Transverse colon (tissue), 4 donors: ENCODE measurements around the gene ZMIZ1. TPM values are rescaled to one million over a fixed set of nuclear protein-coding genes. Genes with fewer than 3 reads are reported as not detected.
A peak's percentile ranks its signal among the peaks of the same experiment; 100 is the strongest.

Experiments
- DNase-seq: peaks from one replicate; pipeline ENCODE4 v3.0.0-alpha.2; 2019
- H3K27ac ChIP-seq, 4 donors: fragments of 200-600 bp; sonication (generic); 2 replicates each; pipeline ENCODE4 v1.5.1; 2016 to 2018; ENCODE audit warnings: inconsistent platforms in 4 of 4
- H3K27me3 ChIP-seq: fragments of 200-600 bp; sonication (generic); 2 replicates; pipeline ENCODE4 v1.5.1; 2017; ENCODE audit warnings: inconsistent platforms
- H3K36me3 ChIP-seq, 4 donors: fragments of 200-600 bp; sonication (generic); 2 replicates each; pipeline ENCODE4 v1.5.1; 2017 to 2019; ENCODE audit warnings: inconsistent platforms in 4 of 4
- H3K4me1 ChIP-seq, 4 donors: fragments of 200-600 bp; sonication (generic); 2 replicates each; pipeline ENCODE4 v1.5.1; 2017 to 2020; ENCODE audit warnings: inconsistent platforms in 4 of 4
- H3K4me3 ChIP-seq, 4 donors: fragments of 200-600 bp; sonication (generic); 1 replicate in 1 of 4; 2 replicates in 3 of 4; pipeline versions ENCODE4 v1.5.1 to v1.6.1; 2017 to 2019; ENCODE audit warnings: inconsistent platforms in 4 of 4
- H3K9me3 ChIP-seq, 2 donors: fragments of 200-600 bp; sonication (generic); 2 replicates each; pipeline ENCODE4 v1.5.1; 2017 to 2019; ENCODE audit warnings: inconsistent platforms in 2 of 2
- EP300 ChIP-seq: sonication (generic); formaldehyde crosslinking; IDR thresholded peaks from one replicate; pipeline ENCODE4 v1.6.1; 2017; ENCODE audit warnings: antibody characterized with exemption, low read depth
- POLR2A ChIP-seq: fragments of 450-650 bp; IDR thresholded peaks from one replicate; pipeline ENCODE4 v1.6.1; 2016; ENCODE audit warnings: antibody characterized with exemption, mild to moderate bottlenecking, moderate library complexity
- POLR2AphosphoS5 ChIP-seq, 3 donors: sonication (generic); formaldehyde crosslinking; IDR thresholded peaks; one replicate each; pipeline ENCODE4 v1.6.1; 2016; ENCODE audit warnings: antibody characterized with exemption in 3 of 3
- whole genome bisulfite sequencing, 2 donors: methylation state at CpG; one replicate each; pipeline ENCODE4 v1.1.5; 2018; ENCODE audit warnings: low coverage in 1 of 2; 5-methylcytosine and 5-hydroxymethylcytosine counted together
- in situ Hi-C, 4 donors: fragments of 200-750 bp; cut with MboI; loops; one replicate each; pipeline versions ENCODE4 v1.15.0 to v1.15.1; 2017; ENCODE audit warnings: low sequenced_read_pairs in 3 of 4, low pct_ligation_motif_present in 1 of 4, low pct_unique_long_range_greater_than_20kb in 1 of 4
- intact Hi-C: fragments of 100-400 bp; cut with DNase I; formaldehyde crosslinking; loops from one replicate; pipeline ENCODE4 v1.15.1; 2023; ENCODE audit warnings: low total_unique reads
- total RNA-seq, 4 donors: library from RNA; depleted of rRNA; stranded (reverse); fragments of >200 nt; gene quantifications; one replicate each; pipeline ENCODE4 v1.1.0, GENCODE V29; 2016
- TF ChIP-seq, protein P1 (sequence below), 5 experiments: fragments of 200-600 bp in 3 of 5; fragments of 450-650 bp in 2 of 5; sonication (generic) in 3 of 5; IDR thresholded peaks; 1 replicate in 2 of 5; 2 replicates in 3 of 5; pipeline ENCODE4 v1.5.1; 2016 to 2017; ENCODE audit warnings: antibody characterized with exemption in 5 of 5, inconsistent platforms in 3 of 5, mild to moderate bottlenecking in 2 of 5, moderate library complexity in 1 of 5

The ZMIZ1 gene
- total RNA-seq, 4 donors from 2014 or later, result 32.0 to 108 (median 63.0) TPM

GRCh38 chr10:79241629-79241989 lies 172.8 kb downstream of the ZMIZ1 start:
- intact Hi-C loops (no loop called here), in situ Hi-C loops (no loop called here)
- peak overlapping the region; percentile 80 to 91 (median 89) for H3K27ac ChIP-seq
- no peak for TF ChIP-seq EP300
- TF ChIP-seq, protein P1, sequence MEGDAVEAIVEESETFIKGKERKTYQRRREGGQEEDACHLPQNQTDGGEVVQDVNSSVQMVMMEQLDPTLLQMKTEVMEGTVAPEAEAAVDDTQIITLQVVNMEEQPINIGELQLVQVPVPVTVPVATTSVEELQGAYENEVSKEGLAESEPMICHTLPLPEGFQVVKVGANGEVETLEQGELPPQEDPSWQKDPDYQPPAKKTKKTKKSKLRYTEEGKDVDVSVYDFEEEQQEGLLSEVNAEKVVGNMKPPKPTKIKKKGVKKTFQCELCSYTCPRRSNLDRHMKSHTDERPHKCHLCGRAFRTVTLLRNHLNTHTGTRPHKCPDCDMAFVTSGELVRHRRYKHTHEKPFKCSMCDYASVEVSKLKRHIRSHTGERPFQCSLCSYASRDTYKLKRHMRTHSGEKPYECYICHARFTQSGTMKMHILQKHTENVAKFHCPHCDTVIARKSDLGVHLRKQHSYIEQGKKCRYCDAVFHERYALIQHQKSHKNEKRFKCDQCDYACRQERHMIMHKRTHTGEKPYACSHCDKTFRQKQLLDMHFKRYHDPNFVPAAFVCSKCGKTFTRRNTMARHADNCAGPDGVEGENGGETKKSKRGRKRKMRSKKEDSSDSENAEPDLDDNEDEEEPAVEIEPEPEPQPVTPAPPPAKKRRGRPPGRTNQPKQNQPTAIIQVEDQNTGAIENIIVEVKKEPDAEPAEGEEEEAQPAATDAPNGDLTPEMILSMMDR (IDR thresholded peaks at IDR 0.05), result no peak
- TF ChIP-seq POLR2AphosphoS5 (IDR thresholded peaks at IDR 0.05), result no peak
- no peak for TF ChIP-seq POLR2A
- WGBS, 2 donors, result 65% methylated on average over 5 of the region's 5 CpGs; no CpG with 5 or more reads in 1 of the 2 donors
- H3K36me3 ChIP-seq, result no peaks in the 10 kb centered on the region
- H3K4me1 ChIP-seq, result peaks cover 46 to 73% (median 59%) of the 10 kb centered on the region in 4 donors
- peak overlapping the region in 1 of 4 donors; percentile 44 for H3K4me3 ChIP-seq
- no peak for DNase-seq
- H3K9me3 ChIP-seq, result no peaks in the 10 kb centered on the region
- no peaks in the 10 kb centered on the region for H3K27me3 ChIP-seq

DNA sequence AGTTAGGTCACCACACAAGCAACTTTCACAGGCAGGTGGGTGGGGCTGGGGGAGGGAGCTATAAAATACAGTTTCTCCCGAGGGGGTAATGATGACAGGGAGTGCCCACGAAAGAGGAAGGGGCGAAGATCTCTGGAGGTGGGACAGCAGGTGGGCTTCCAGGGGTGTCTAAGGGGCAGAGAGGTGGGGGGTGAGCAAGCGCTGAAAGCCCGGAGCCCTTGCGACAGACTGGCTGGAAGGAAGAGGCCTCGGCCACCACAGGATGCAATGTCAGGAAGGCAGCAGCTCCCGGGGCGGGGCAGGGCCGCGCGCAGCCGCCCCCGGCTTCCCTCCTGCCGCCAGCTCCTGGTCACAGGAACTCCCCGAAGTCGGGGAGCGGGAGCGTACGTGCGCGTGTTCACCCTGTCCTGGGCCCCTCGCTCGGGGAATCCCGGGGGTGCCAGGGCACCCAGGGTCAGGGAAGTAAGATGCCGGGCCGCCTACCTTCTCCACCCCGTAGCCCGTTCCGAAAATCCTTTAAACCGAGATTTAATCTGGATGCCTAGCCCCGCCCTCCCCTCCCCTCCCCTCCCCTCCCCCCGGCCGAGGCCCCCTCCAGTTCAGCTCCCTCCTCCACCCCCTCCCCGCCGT lies 173.3 kb downstream of the ZMIZ1 start:
- no peaks in the 10 kb centered on the region for H3K36me3 ChIP-seq
- H3K27ac ChIP-seq, result peak overlapping the region; percentile 80 to 91 (median 89)
- peak; percentile 64 for DNase-seq
- intact Hi-C loops, result no loop called here
- peaks cover 51 to 77% (median 64%) of the 10 kb centered on the region in 4 donors for H3K4me1 ChIP-seq
- TF ChIP-seq POLR2AphosphoS5 (IDR thresholded peaks at IDR 0.05), result peak in 2 of 3 donors; percentile 30 to 44
- TF ChIP-seq, protein P1 (IDR thresholded peaks at IDR 0.05), result no peak
- peak overlapping the region; percentile 25 to 48 (median 46) for H3K4me3 ChIP-seq
- in situ Hi-C loops, result no loop called here
- 18% methylated on average over 30 of the region's 36 CpGs; no CpG with 5 or more reads in 1 of the 2 donors for WGBS, 2 donors
- no peaks in the 10 kb centered on the region for H3K9me3 ChIP-seq
- no peaks in the 10 kb centered on the region for H3K27me3 ChIP-seq

GRCh38 chr10:79242620-79243152 lies 173.9 kb downstream of the ZMIZ1 start:
- 26% methylated on average over 51 of the region's 60 CpGs; no CpG with 5 or more reads in 1 of the 2 donors for WGBS, 2 donors
- H3K27me3 ChIP-seq, result no peaks in the 10 kb centered on the region
- peak overlapping the region; percentile 27 to 48 (median 46) for H3K4me3 ChIP-seq
- peak; percentile 61 for DNase-seq
- in situ Hi-C loops, result no loop called here
- H3K36me3 ChIP-seq, result no peaks in the 10 kb centered on the region
- peak overlapping the region; percentile 80 to 91 (median 89) for H3K27ac ChIP-seq
- intact Hi-C loops, result no loop called here
- no peaks in the 10 kb centered on the region for H3K9me3 ChIP-seq
- TF ChIP-seq POLR2A (peak; percentile 31), POLR2AphosphoS5 (IDR thresholded peaks at IDR 0.05) (peak; percentile 73 to 91 (median 74))
- TF ChIP-seq, protein P1 (IDR thresholded peaks at IDR 0.05), result no peak
- peaks cover 53 to 77% (median 70%) of the 10 kb centered on the region in 4 donors for H3K4me1 ChIP-seq

DNA sequence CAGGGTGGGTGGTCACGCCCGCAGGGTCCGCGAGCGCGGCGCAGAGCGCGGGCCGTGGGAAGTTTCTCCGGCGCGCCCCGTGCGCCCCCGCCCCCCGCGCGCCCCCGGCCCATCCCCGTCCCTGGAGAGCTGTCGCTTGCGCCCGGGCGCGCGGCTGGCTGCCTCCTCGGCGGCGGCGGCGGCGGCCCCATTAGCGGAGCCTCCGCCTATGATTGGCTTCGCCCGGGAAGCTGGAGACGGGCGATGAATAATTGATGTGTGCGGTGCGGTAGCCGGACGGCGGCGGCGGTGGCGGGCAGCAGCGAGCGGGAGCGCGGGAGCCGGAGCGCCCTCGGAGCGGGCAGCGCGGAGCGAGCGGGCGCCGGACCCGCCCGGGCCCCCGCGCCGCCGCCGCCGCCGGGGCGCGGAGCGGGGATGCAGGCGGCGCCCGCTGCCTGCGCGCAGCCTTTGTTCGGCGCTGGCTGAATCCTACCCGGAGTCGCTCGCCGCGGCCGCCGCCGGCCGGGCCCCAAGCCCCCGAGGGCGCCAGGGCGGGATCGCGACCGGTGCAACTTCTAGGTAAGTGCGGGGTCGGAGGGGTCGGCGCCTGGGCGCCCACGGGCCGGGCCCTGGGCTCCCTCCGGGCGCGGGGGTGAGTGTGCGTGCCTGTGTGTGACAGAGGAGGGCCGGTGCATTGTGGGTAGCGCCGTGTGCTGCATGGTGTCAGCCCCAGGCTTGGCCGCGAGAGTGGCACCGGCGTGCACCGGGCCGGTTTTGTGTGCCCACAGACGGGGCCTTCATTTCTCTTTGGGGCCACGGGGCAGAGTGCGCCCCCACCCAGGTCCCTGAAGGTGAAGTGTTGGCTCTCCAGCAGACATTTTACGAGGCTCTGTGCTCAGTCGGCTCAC lies 174.7 kb downstream of the ZMIZ1 start:
- peak overlapping the region; percentile 27 to 48 (median 46) for H3K4me3 ChIP-seq
- intact Hi-C loops, result no loop called here
- in situ Hi-C loops, result no loop called here
- peaks cover 53 to 82% (median 72%) of the 10 kb centered on the region in 4 donors for H3K4me1 ChIP-seq
- peak; percentile 63 for DNase-seq
- H3K9me3 ChIP-seq, result no peaks in the 10 kb centered on the region
- TF ChIP-seq, protein P1 (IDR thresholded peaks at IDR 0.05), result no peak
- TF ChIP-seq POLR2AphosphoS5 (IDR thresholded peaks at IDR 0.05) (peak; percentile 19 to 26 (median 23)), EP300 (no peak), POLR2A (peak; percentile 25)
- 64% methylated on average over 73 of the region's 120 CpGs; no CpG with 5 or more reads in 1 of the 2 donors for WGBS, 2 donors
- no peaks in the 10 kb centered on the region for H3K27me3 ChIP-seq
- peak overlapping the region; percentile 80 to 91 (median 89) for H3K27ac ChIP-seq
- no peaks in the 10 kb centered on the region for H3K36me3 ChIP-seq
